Uterus (tissue), 2 donors: ENCODE measurements around the gene TMEM161A.

ENCODE experiments used
- POLR2A ChIP-seq, 2 donors: fragments of 450-650 bp; IDR thresholded peaks; one replicate each; pipeline ENCODE4 v1.6.1; 2016; ENCODE audit warnings: antibody characterized with exemption in 2 of 2, mild to moderate bottlenecking in 1 of 2, moderate library complexity in 1 of 2
- TF ChIP-seq, protein P1 (sequence below), 4 experiments: fragments of 200-600 bp in 2 of 4; fragments of 450-650 bp in 2 of 4; sonication (generic) in 2 of 4; IDR thresholded peaks; one replicate each; pipeline ENCODE4 v1.5.1; 2016 to 2019; ENCODE audit warnings: antibody characterized with exemption in 4 of 4, mild to moderate bottlenecking in 2 of 4, moderate library complexity in 1 of 4

DNA sequence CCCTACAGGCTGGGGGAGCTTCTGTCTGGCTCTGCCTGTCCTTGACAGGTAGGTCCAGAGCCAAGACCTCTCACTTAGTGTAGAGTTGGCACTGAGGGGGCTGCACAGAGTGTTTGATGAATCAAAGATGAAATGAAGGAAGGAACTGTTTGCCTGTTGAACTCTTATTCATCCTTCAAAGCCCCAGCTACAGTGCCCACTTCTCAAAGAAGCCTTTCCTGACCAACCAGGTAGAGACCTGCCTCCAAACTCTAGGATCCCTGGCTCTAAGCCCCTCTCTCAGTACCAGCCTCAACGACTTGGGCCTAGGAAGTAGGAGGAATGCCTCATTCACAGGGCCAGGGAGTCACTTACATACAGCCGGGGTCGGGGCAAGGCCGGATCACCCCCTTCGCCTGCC lies 9.1 kb upstream of the TMEM161A start:
- TF ChIP-seq, protein P1, sequence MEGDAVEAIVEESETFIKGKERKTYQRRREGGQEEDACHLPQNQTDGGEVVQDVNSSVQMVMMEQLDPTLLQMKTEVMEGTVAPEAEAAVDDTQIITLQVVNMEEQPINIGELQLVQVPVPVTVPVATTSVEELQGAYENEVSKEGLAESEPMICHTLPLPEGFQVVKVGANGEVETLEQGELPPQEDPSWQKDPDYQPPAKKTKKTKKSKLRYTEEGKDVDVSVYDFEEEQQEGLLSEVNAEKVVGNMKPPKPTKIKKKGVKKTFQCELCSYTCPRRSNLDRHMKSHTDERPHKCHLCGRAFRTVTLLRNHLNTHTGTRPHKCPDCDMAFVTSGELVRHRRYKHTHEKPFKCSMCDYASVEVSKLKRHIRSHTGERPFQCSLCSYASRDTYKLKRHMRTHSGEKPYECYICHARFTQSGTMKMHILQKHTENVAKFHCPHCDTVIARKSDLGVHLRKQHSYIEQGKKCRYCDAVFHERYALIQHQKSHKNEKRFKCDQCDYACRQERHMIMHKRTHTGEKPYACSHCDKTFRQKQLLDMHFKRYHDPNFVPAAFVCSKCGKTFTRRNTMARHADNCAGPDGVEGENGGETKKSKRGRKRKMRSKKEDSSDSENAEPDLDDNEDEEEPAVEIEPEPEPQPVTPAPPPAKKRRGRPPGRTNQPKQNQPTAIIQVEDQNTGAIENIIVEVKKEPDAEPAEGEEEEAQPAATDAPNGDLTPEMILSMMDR (IDR thresholded peaks at IDR 0.05): no peak
- TF ChIP-seq POLR2A (IDR thresholded peaks at IDR 0.05): no peak
